ENCODE results near the gene DIO2. TPM values are rescaled to one million over a fixed set of nuclear protein-coding genes. Genes with fewer than 3 reads are reported as not detected.

Gene DIO2
- total and polyA plus RNA-seq, 2 of the 4 experiments (the other 2 are of a cell fraction), result 12.8 to 24.2 TPM

- WGBS, 2 experiments (ENCODE audit: extremely low coverage in 2 of 2, insufficient read length in 1 of 2), result no CpG with 5 or more reads among the region's 3 CpGs
- in situ Hi-C loops (cut with MboI; ENCODE audit: low sequenced_read_pairs) (no loop called here), intact Hi-C loops (cut with micrococcal nuclease) (loop anchor here (2.0 to 10.0 kb wide), 4 partner anchors 210 to 1202 kb away; no protein-coding TSS in a partner anchor), dilution Hi-C loops (cut with HindIII; ENCODE audit: low sequenced_read_pairs, unreplicated experiment) (no loop called here)
- Histone ChIP-seq H3K27me3 (ENCODE audit: control insufficient read depth, insufficient read depth, low read length) (no peaks in the 10 kb centered on the region), H4K5ac (ENCODE audit: low read depth, low read length) (no peak overlapping the region), H2BK120ac (ENCODE audit: low read depth, low read length) (no peak overlapping the region), H3K36me3 (ENCODE audit: control insufficient read depth, insufficient read depth, low read length) (no peaks in the 10 kb centered on the region), H3K9ac (ENCODE audit: low read depth, low read length) (no peak overlapping the region), H2BK5ac (ENCODE audit: low read depth, low read length, poor library complexity, severe bottlenecking) (no peak overlapping the region), H3K4ac (ENCODE audit: low read depth, low read length) (no peak overlapping the region), H3K18ac (ENCODE audit: low read depth, low read length) (peak overlapping the region; percentile 41; the same call in 1 of the 2 replicates), H4K8ac (ENCODE audit: low read depth in 2 of 2, low read length in 2 of 2) (no peak overlapping the region), H2BK20ac (ENCODE audit: low read depth, low read length) (no peak overlapping the region), H3K79me1 (ENCODE audit: low read depth in 1 of 2, low read length in 2 of 2) (no peaks in the 10 kb centered on the region), H3K4me1 (ENCODE audit: control insufficient read depth, insufficient read depth, low read length) (peaks cover 3% of the 10 kb centered on the region; the same call in 1 of the 2 replicates), H3K9me1 (ENCODE audit: insufficient read depth, low read length) (no peaks in the 10 kb centered on the region), H2AK5ac (ENCODE audit: low read depth, low read length) (no peak overlapping the region), H2BK15ac (ENCODE audit: low read depth, low read length) (no peak overlapping the region), H3K56ac (ENCODE audit: extremely low read depth, insufficient read depth, low read length) (no peak overlapping the region), H3K27ac (ENCODE audit: insufficient read depth, low read length) (no peak overlapping the region), H2AFZ (replicated peaks; ENCODE audit: low read length, poor library complexity) (no peak overlapping the region), H4K91ac (ENCODE audit: insufficient read depth, low read depth, low read length) (no peak overlapping the region), H3K4me2 (ENCODE audit: low read depth, low read length) (no peak overlapping the region), H3K4me3 (ENCODE audit: insufficient read depth, low read depth, low read length) (no peak overlapping the region), H3K14ac (replicated peaks; ENCODE audit: low read depth, low read length) (no peak overlapping the region), H3K9me3 (ENCODE audit: control insufficient read depth, insufficient read depth, low read length) (no peaks in the 10 kb centered on the region), H3K23ac (ENCODE audit: low read depth, low read length) (no peak overlapping the region), H4K20me1 (ENCODE audit: insufficient read depth, low read length) (no peaks in the 10 kb centered on the region), H2AK9ac (replicated peaks; ENCODE audit: low read depth, low read length, poor library complexity) (no peak overlapping the region)
- POLR2A ChIA-PET (ENCODE audit: unreplicated experiment), result no interaction called here
- DNase-seq, result peak; percentile 17
- no TSS peak for BruUV-seq (replicated peaks)
- ATAC-seq (ENCODE audit: low read depth), result no peak
- CTCF ChIA-PET, result interaction anchor here (1.3 kb wide), 1 partner anchor 9 kb away, joined by 3 read pairs; no protein-coding TSS in a partner anchor
- TF ChIP-seq MXI1 (IDR thresholded peaks at IDR 0.05; ENCODE audit: borderline replicate concordance, low read depth, low read length), result no peak
- TF ChIP-seq BHLHE40 (IDR thresholded peaks at IDR 0.05; ENCODE audit: low read depth, low read length), result no peak
- TF ChIP-seq MAFK (IDR thresholded peaks at IDR 0.05; ENCODE audit: low read depth, low read length), result peak; percentile 95
- peak; percentile 84 for TF ChIP-seq NFE2L2 (IDR thresholded peaks at IDR 0.05; ENCODE audit: low read depth, low read length)
- TF ChIP-seq MAZ (IDR thresholded peaks at IDR 0.05; ENCODE audit: borderline replicate concordance, low read depth, low read length), result no peak
- no peak for TF ChIP-seq POLR2A (IDR thresholded peaks at IDR 0.05; ENCODE audit: low read depth, low read length)
- no peak for TF ChIP-seq USF2 (IDR thresholded peaks at IDR 0.05; ENCODE audit: low read depth, low read length)
- no peak for TF ChIP-seq SMC3 (IDR thresholded peaks at IDR 0.05; ENCODE audit: low read depth, low read length)
- TF ChIP-seq ELK1 (IDR thresholded peaks at IDR 0.05; ENCODE audit: borderline replicate concordance, low read depth, low read length), result no peak
- TF ChIP-seq CHD1 (IDR thresholded peaks at IDR 0.05; ENCODE audit: low read depth, low read length), result no peak
- TF ChIP-seq RCOR1 (IDR thresholded peaks at IDR 0.05; ENCODE audit: insufficient replicate concordance, low read length), result no peak
Measured at GRCh38 chr14:80216818-80217217, 5.5 kb upstream of the DIO2 start.
